HepG2 (cell line): ENCODE measurements around the gene RRN3. TPM values are rescaled to one million over a fixed set of nuclear protein-coding genes. Genes with fewer than 3 reads are reported as not detected.

ENCODE experiments used
- ATAC-seq: fragments of 200-7000 bp; cut with Tn5 transposase; 3 replicates; pipeline ENCODE4 v1.9.1; 2020; ENCODE audit warnings: mild to moderate bottlenecking, moderate library complexity
- BruUV-seq: library from RNA; stranded (reverse); fragments of 400-500 nt; replicated peaks from 2 replicates; lab custom pipeline; 2021; lab: Mats Ljungman, UMichigan
- CTCF ChIA-PET: fragments of 300-600 bp; formaldehyde crosslinking; extraction: SDS; loops from one replicate; lab custom pipeline; 2021; ENCODE audit warnings: low total read pairs, inconsistent platforms, low intra/inter-chr PET ratio; lab: Yijun Ruan, JAX
- POLR2A ChIA-PET: fragments of 350-600 bp; sonication (Branson Sonifier 250); formaldehyde crosslinking; loops from one replicate; lab custom pipeline; 2020; ENCODE audit warnings: antibody characterized with exemption, inconsistent platforms; lab: Yijun Ruan, JAX
- DNase-seq: peaks from one replicate; pipeline ENCODE4 v3.0.0-alpha.2; 2015; ENCODE audit warnings: low spot score
- FAIRE-seq: peaks from 3 replicates; lab custom pipeline; 2011; peaks lifted over from hg19 to GRCh38; lab: Jason Lieb, UNC
- H2AFZ ChIP-seq: one replicate; pipeline ENCODE4 v1.6.1; 2011; ENCODE audit warnings: low read length, inconsistent platforms
- H3K27ac ChIP-seq: fragments of 300-600 bp; 3 replicates; pipeline ENCODE4 v1.8.0; 2011; ENCODE audit warnings: mixed run types, mild to moderate bottlenecking, mixed read lengths, low read length, inconsistent platforms; ENCODE audit not compliant: insufficient read depth; ENCODE audit errors: extremely low read length
- H3K27me3 ChIP-seq, 2 experiments: fragments of 200-600 bp in 1 of 2; 2 replicates in 1 of 2; 3 replicates in 1 of 2; pipeline versions ENCODE4 v1.6.0 to v1.8.0; 2011; ENCODE audit warnings: low read length in 2 of 2, mild to moderate bottlenecking in 2 of 2, moderate library complexity in 2 of 2, inconsistent platforms in 1 of 2; ENCODE audit not compliant: insufficient read depth in 2 of 2, control insufficient read depth in 1 of 2
- H3K36me3 ChIP-seq, 2 experiments: fragments of 200-600 bp in 1 of 2; replicated peaks in 1 of 2; 2 replicates in 1 of 2; 3 replicates in 1 of 2; pipeline versions ENCODE4 v1.5.1 to v1.8.0; 2011; ENCODE audit warnings: low read length in 2 of 2, inconsistent platforms in 1 of 2; ENCODE audit not compliant: insufficient read depth in 2 of 2, control insufficient read depth in 1 of 2
- H3K4me1 ChIP-seq: 2 replicates; pipeline ENCODE4 v1.5.1; 2012; ENCODE audit warnings: low read length, inconsistent platforms; ENCODE audit not compliant: insufficient read depth
- H3K4me2 ChIP-seq: 2 replicates; pipeline ENCODE4 v1.6.0; 2011; ENCODE audit warnings: low read depth, low read length, inconsistent platforms
- H3K4me3 ChIP-seq, 3 experiments: fragments of 200-600 bp in 1 of 3; sonication (generic), shearing (Covaris generic) in 1 of 3; replicated peaks in 1 of 3; 2 replicates each; pipeline ENCODE4 v1.5.1; 2011 to 2016; ENCODE audit warnings: low read length in 3 of 3, inconsistent platforms in 2 of 3, low read depth in 2 of 3, mild to moderate bottlenecking in 2 of 3, control low read depth in 1 of 3, mixed read lengths in 1 of 3; ENCODE audit not compliant: insufficient read depth in 1 of 3
- H3K79me2 ChIP-seq: one replicate; pipeline ENCODE4 v1.6.1; 2011; ENCODE audit warnings: low read length, inconsistent platforms; ENCODE audit not compliant: insufficient read depth
- H3K9ac ChIP-seq: 2 replicates; pipeline ENCODE4 v1.6.0; 2011; ENCODE audit warnings: mild to moderate bottlenecking, low read depth, low read length, inconsistent platforms; ENCODE audit not compliant: insufficient read depth
- H3K9me3 ChIP-seq: 2 replicates; pipeline ENCODE4 v1.5.1; 2012; ENCODE audit warnings: mild to moderate bottlenecking, low read length
- H4K20me1 ChIP-seq: 2 replicates; pipeline ENCODE4 v1.6.0; 2011; ENCODE audit warnings: inconsistent platforms, mild to moderate bottlenecking, low read length, moderate library complexity; ENCODE audit not compliant: insufficient read depth
- ARID4A ChIP-seq: sonication (generic); formaldehyde crosslinking; IDR thresholded peaks from 2 replicates; pipeline ENCODE4 v1.5.0; 2020; ENCODE audit warnings: mild to moderate bottlenecking, missing genetic modification reagents, borderline replicate concordance
- BATF2 ChIP-seq: sonication (generic); formaldehyde crosslinking; IDR thresholded peaks from 2 replicates; pipeline ENCODE4 v1.8.0; 2022; ENCODE audit warnings: mild to moderate bottlenecking, missing genetic modification reagents, moderate library complexity
- BRD4 ChIP-seq: sonication (generic); formaldehyde crosslinking; IDR thresholded peaks from 2 replicates; pipeline ENCODE4 v1.4.0; 2020; ENCODE audit warnings: missing genetic modification reagents
- EZH2 ChIP-seq: conservative IDR thresholded peaks from 2 replicates; pipeline ENCODE4 v1.6.1; 2012; ENCODE audit warnings: mild to moderate bottlenecking, low read depth, low read length, moderate library complexity
- HOXA7 ChIP-seq: sonication (generic); formaldehyde crosslinking; IDR thresholded peaks from 2 replicates; pipeline ENCODE4 v1.8.1; 2022; ENCODE audit warnings: mild to moderate bottlenecking, missing genetic modification reagents, moderate library complexity
- NFE2L1 ChIP-seq: sonication (generic); formaldehyde crosslinking; IDR thresholded peaks from 2 replicates; pipeline ENCODE4 v1.4.0; 2020; ENCODE audit warnings: missing genetic modification reagents, mild to moderate bottlenecking, borderline replicate concordance
- NONO ChIP-seq, 2 experiments: fragments of 450-650 bp in 1 of 2; sonication (generic) in 1 of 2; formaldehyde crosslinking in 1 of 2; IDR thresholded peaks in 1 of 2; conservative IDR thresholded peaks in 1 of 2; 2 replicates each; pipeline versions ENCODE4 v1.6.1 to v1.8.0; 2017 to 2022; ENCODE audit warnings: mild to moderate bottlenecking in 1 of 2, missing genetic modification reagents in 1 of 2, moderate library complexity in 1 of 2
- RARA ChIP-seq: IDR thresholded peaks from 2 replicates; pipeline ENCODE4 v1.6.1; 2016; ENCODE audit warnings: missing genetic modification reagents, missing compliant biosample characterization
- RBM22 ChIP-seq: fragments of 200-400 bp; formaldehyde crosslinking; optimal IDR thresholded peaks from 2 replicates; pipeline ENCODE3; 2017; ENCODE audit warnings: mild to moderate bottlenecking, low read length, moderate library complexity
- SIN3A ChIP-seq: IDR thresholded peaks from 2 replicates; pipeline ENCODE4 v1.6.1; 2011; ENCODE audit warnings: low read depth, mild to moderate bottlenecking, control low read depth, low read length, borderline replicate concordance
- ZBTB38 ChIP-seq: sonication (generic); formaldehyde crosslinking; IDR thresholded peaks from 2 replicates; pipeline ENCODE4 v1.5.1; 2020; ENCODE audit warnings: mild to moderate bottlenecking, missing genetic modification reagents
- ZC3H13 ChIP-seq: sonication (generic); formaldehyde crosslinking; IDR thresholded peaks from 2 replicates; pipeline ENCODE4 v1.8.1; 2023; ENCODE audit warnings: mild to moderate bottlenecking, missing genetic modification reagents, moderate library complexity
- ZNF280B ChIP-seq: sonication (generic); formaldehyde crosslinking; IDR thresholded peaks from 2 replicates; pipeline ENCODE4 v1.5.0; 2020; ENCODE audit warnings: missing genetic modification reagents, mild to moderate bottlenecking, borderline replicate concordance
- ZNF580 ChIP-seq: IDR thresholded peaks from 2 replicates; pipeline ENCODE4 v1.6.1; 2016; ENCODE audit warnings: low read depth, borderline replicate concordance
- ZNF768 ChIP-seq: sonication (generic); formaldehyde crosslinking; IDR thresholded peaks from 2 replicates; pipeline ENCODE4 v1.4.0; 2020; ENCODE audit warnings: missing genetic modification reagents
- ZNF776 ChIP-seq: sonication (generic); formaldehyde crosslinking; IDR thresholded peaks from 2 replicates; pipeline ENCODE4 v1.4.0; 2020; ENCODE audit warnings: mild to moderate bottlenecking, missing genetic modification reagents
- WGBS: methylation state at CpG from one replicate; pipeline ENCODE4 v1.1.6; 2017; ENCODE audit warnings: low lambda C conversion rate; 5-methylcytosine and 5-hydroxymethylcytosine counted together
- in situ Hi-C: cut with HindIII; loops from 2 replicates; pipeline ENCODE4 v1.10.0; 2017; ENCODE audit warnings: low pct_unique_long_range_greater_than_20kb; ENCODE audit not compliant: extremely low pct_ligation_motif_present
- intact Hi-C: fragments of 100-400 bp; cut with micrococcal nuclease; formaldehyde crosslinking; loops from one replicate; pipeline ENCODE4 v1.10.0; 2022; ENCODE audit not compliant: unreplicated experiment
- polyA plus RNA-seq, 8 experiments: library from polyadenylated mRNA; depleted of rRNA in 3 of 8; stranded (reverse) in 7 of 8; unstranded in 1 of 8; fragments of >200 nt; fragmentation: Illumina TruSeq in 4 of 8; extraction: Trizol in 4 of 8; gene quantifications; 2 replicates each; pipeline versions ENCODE4 v1.2.1 to v1.2.3, GENCODE V29; 2011 to 2016; ENCODE audit warnings: low read depth in 4 of 8, missing spikeins in 1 of 8, mixed read lengths in 1 of 8; ENCODE audit not compliant: insufficient read depth in 1 of 8
- total RNA-seq, 5 experiments: library from RNA; depleted of rRNA; stranded (reverse); fragments of >200 nt; fragmentation: Illumina TruSeq; extraction: Trizol; gene quantifications; 2 replicates each; pipeline ENCODE4 v1.2.3, GENCODE V29; 2016; ENCODE audit warnings: low read depth in 1 of 5

RRN3 gene
- total and polyA plus RNA-seq, 2 of the 13 experiments (the other 11 are each of a cell fraction or from before 2014, with no cell fraction given) = 45.8 to 67.0 TPM

GRCh38 chr16:15033309-15033707 lies 60.8 kb downstream of the RRN3 start:
- FAIRE-seq = no peak
- BruUV-seq = no TSS peak
- POLR2A ChIA-PET = interaction anchor here (1.0 kb wide), 1 partner anchor 23 kb away, joined by 3 read pairs; the partner anchor contains the start of gene NTAN1

More at GRCh38 chr16:15033309-15033707, 60.8 kb downstream of the RRN3 start:
- CTCF ChIA-PET = no interaction called here
- intact Hi-C loops = no loop called here
- H3K4me1 ChIP-seq = no peaks in the 10 kb centered on the region
- H3K79me2 ChIP-seq = no peaks in the 10 kb centered on the region
- DNase-seq = no peak
- peaks cover 63 to 90% of the 10 kb centered on the region in 2 experiments for H3K36me3 ChIP-seq
- H3K4me3 ChIP-seq = no peak overlapping the region
- H3K4me2 ChIP-seq = no peak overlapping the region
- H3K27ac ChIP-seq = no peak overlapping the region
- in situ Hi-C loops = no loop called here
- H3K27me3 ChIP-seq = no peaks in the 10 kb centered on the region
- no peak overlapping the region for H2AFZ ChIP-seq
- ATAC-seq = peak; percentile 5; the same call in 2 of the 3 replicates
- H4K20me1 ChIP-seq = no peaks in the 10 kb centered on the region
- 97% methylated on average over 14 of the region's 14 CpGs for WGBS
- no peaks in the 10 kb centered on the region for H3K9me3 ChIP-seq
- TF ChIP-seq ZNF768 (CRISPR knock-in tag) (peak; percentile 31; the same call in 1 of the 2 replicates), NONO (IDR thresholded peaks at IDR 0.05) (no peak), NONO (CRISPR knock-in tag; conservative IDR thresholded peaks at IDR 0.05) (0 out of 2 replicates have a peak, but pooled peaks have one; percentile 20), SIN3A (no peak), ZNF776 (CRISPR knock-in tag) (no peak), RBM22 (peak; percentile 58), NFE2L1 (CRISPR knock-in tag) (no peak), EZH2 (no peak), ZC3H13 (CRISPR knock-in tag) (0 out of 2 replicates have a peak, but pooled peaks have one; percentile 33), ZNF580 (CRISPR knock-in tag) (no peak), BRD4 (no peak), RARA (no peak), ARID4A (CRISPR knock-in tag) (no peak), ZBTB38 (CRISPR knock-in tag) (peak; percentile 49; the same call in 1 of the 2 replicates), BATF2 (0 out of 2 replicates have a peak, but pooled peaks have one; percentile 40), HOXA7 (CRISPR knock-in tag) (0 out of 2 replicates have a peak, but pooled peaks have one; percentile 30), ZNF280B (0 out of 2 replicates have a peak, but pooled peaks have one; percentile 42)
- no peak overlapping the region for H3K9ac ChIP-seq
